Right atrium auricular region (tissue), 2 donors: ENCODE measurements around the gene GJD2. TPM values are rescaled to one million over a fixed set of nuclear protein-coding genes. Genes with fewer than 3 reads are reported as not detected.
A peak's percentile ranks its signal among the peaks of the same experiment; 100 is the strongest.

Source experiments
- DNase-seq: peaks from one replicate; pipeline ENCODE4 v3.0.0-alpha.2; 2019; ENCODE audit warnings: low spot score
- H3K27ac ChIP-seq, 2 donors: fragments of 200-600 bp; sonication (generic); 1 replicate in 1 of 2; 2 replicates in 1 of 2; pipeline ENCODE4 v1.5.1; 2016 to 2019
- H3K27me3 ChIP-seq, 2 donors: fragments of 200-600 bp; sonication (generic); one replicate each; pipeline versions ENCODE4 v1.5.1 to v1.6.0; 2017 to 2019
- H3K36me3 ChIP-seq: fragments of 200-600 bp; sonication (generic); one replicate; pipeline ENCODE4 v1.5.1; 2016
- H3K4me1 ChIP-seq, 2 donors: fragments of 200-600 bp; sonication (generic); one replicate each; pipeline versions ENCODE4 v1.5.1 to v1.6.0; 2017 to 2019
- H3K4me3 ChIP-seq, 2 donors: fragments of 200-600 bp; sonication (generic); 1 replicate in 1 of 2; 2 replicates in 1 of 2; pipeline ENCODE4 v1.5.1; 2017 to 2019; ENCODE audit warnings: mild to moderate bottlenecking in 1 of 2, moderate library complexity in 1 of 2
- H3K9me3 ChIP-seq, 2 donors: fragments of 200-600 bp; sonication (generic); one replicate each; pipeline ENCODE4 v1.5.1; 2019
- CTCF ChIP-seq, 2 donors: fragments of 200-600 bp; sonication (generic); IDR thresholded peaks; one replicate each; pipeline ENCODE4 v1.5.1; 2019; ENCODE audit warnings: antibody characterized with exemption in 2 of 2
- total RNA-seq, 2 donors: library from RNA; depleted of rRNA; stranded (reverse); fragments of >200 nt; gene quantifications; one replicate each; pipeline ENCODE4 v1.1.0, GENCODE V29; 2016

GJD2 gene
- total RNA-seq, 2 donors from 2014 or later = 13.6 to 42.3 TPM

- peak overlapping the region in 1 of 2 donors; percentile 24 for H3K27ac ChIP-seq
- H3K9me3 ChIP-seq = no peaks in the 10 kb centered on the region
- no peaks in the 10 kb centered on the region for H3K27me3 ChIP-seq
- H3K36me3 ChIP-seq = no peaks in the 10 kb centered on the region
- H3K4me3 ChIP-seq = no peak overlapping the region
- TF ChIP-seq CTCF (IDR thresholded peaks at IDR 0.05) = no peak
- DNase-seq = no peak
- H3K4me1 ChIP-seq = peaks cover 0 to 5% of the 10 kb centered on the region in 2 donors
These were observed 16.8 kb downstream of the GJD2 start for GRCh38 chr15:34738002-34738401.

GRCh38 chr15:34737477-34737876, 17.3 kb downstream of the GJD2 start:
- DNase-seq = no peak
- Histone ChIP-seq H3K27me3 (no peaks in the 10 kb centered on the region), H3K27ac (peak overlapping the region in 1 of 2 donors; percentile 24), H3K4me1 (peaks cover 0 to 5% of the 10 kb centered on the region in 2 donors), H3K9me3 (no peaks in the 10 kb centered on the region), H3K4me3 (no peak overlapping the region), H3K36me3 (no peaks in the 10 kb centered on the region)
- TF ChIP-seq CTCF (IDR thresholded peaks at IDR 0.05) = no peak

GRCh38 chr15:34734303-34734702, 20.5 kb downstream of the GJD2 start:
- Histone ChIP-seq H3K36me3 (no peaks in the 10 kb centered on the region), H3K27ac (no peak overlapping the region), H3K27me3 (no peaks in the 10 kb centered on the region), H3K4me1 (peaks cover 0 to 5% of the 10 kb centered on the region in 2 donors), H3K9me3 (no peaks in the 10 kb centered on the region), H3K4me3 (no peak overlapping the region)
- DNase-seq = no peak
- TF ChIP-seq CTCF (IDR thresholded peaks at IDR 0.05) = no peak

- no peaks in the 10 kb centered on the region for H3K9me3 ChIP-seq
- no peak overlapping the region for H3K4me3 ChIP-seq
- H3K4me1 ChIP-seq = peaks cover 0 to 5% of the 10 kb centered on the region in 2 donors
- no peak overlapping the region for H3K27ac ChIP-seq
- H3K36me3 ChIP-seq = no peaks in the 10 kb centered on the region
- TF ChIP-seq CTCF (IDR thresholded peaks at IDR 0.05) = no peak
- DNase-seq = no peak
- H3K27me3 ChIP-seq = no peaks in the 10 kb centered on the region
These were observed 21.2 kb downstream of the GJD2 start for GRCh38 chr15:34733621-34734020.

- TF ChIP-seq CTCF (IDR thresholded peaks at IDR 0.05) = no peak
- Histone ChIP-seq H3K4me1 (peaks cover 0 to 5% of the 10 kb centered on the region in 2 donors), H3K36me3 (no peaks in the 10 kb centered on the region), H3K27ac (no peak overlapping the region), H3K27me3 (no peaks in the 10 kb centered on the region), H3K4me3 (no peak overlapping the region), H3K9me3 (no peaks in the 10 kb centered on the region)
- no peak for DNase-seq
These were observed 22.4 kb downstream of the GJD2 start for GRCh38 chr15:34732430-34732829.

GRCh38 chr15:34730701-34731100, 24.1 kb downstream of the GJD2 start:
- TF ChIP-seq CTCF (IDR thresholded peaks at IDR 0.05) = no peak
- Histone ChIP-seq H3K27me3 (no peaks in the 10 kb centered on the region), H3K27ac (no peak overlapping the region), H3K4me3 (no peak overlapping the region), H3K4me1 (no peaks in the 10 kb centered on the region), H3K36me3 (no peaks in the 10 kb centered on the region), H3K9me3 (no peaks in the 10 kb centered on the region)
- DNase-seq = no peak
